GM19099 (cell line): ENCODE data around the gene ZNF813.

ENCODE experiments used
- POLR2A ChIP-seq: IDR thresholded peaks from 3 replicates; pipeline ENCODE4 v1.6.1; 2011; ENCODE audit warnings: low read depth; ENCODE audit not compliant: insufficient read length; ENCODE audit errors: extremely low read depth

Gene ZNF813

DNA sequence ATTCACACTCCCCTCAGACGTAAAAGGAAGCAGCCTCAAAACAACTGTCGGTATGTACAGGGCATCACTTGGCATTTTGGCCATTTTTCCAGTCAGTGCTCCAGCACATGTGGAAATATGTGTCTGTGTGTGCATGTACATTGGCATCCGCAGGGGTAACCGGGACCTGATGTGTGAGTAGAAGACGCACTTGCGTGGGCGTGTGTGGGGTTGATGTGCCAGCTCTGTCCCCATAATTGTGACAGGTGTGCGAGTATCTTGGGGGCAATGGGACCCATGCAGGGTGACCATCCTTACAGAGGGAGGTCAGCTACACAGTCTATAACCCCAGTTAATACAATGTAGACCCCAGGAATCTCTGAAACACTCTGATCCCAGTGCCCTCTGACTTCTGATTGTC is 63.1 kb downstream of the ZNF813 start:
- no peak for TF ChIP-seq POLR2A

DNA sequence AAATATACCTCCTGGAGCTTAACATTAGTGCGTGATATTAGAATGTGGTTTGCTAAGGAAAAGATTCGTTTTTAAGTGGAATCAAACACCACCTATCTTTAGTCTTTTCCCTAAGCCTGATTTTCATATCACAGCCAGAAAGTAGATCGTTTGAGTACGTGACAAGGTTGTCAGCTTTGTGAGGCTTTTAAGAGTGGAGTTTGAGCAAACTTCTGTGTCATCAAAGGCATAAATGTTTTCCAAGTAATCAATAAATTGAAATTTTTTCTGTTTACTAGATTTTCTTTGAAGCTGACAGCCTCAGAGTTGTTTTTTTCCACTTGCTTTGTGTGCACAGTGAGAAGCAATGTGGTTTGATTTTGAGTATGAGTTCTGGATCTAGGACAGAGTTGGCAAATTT is 63.9 kb downstream of the ZNF813 start:
- no peak for TF ChIP-seq POLR2A

DNA sequence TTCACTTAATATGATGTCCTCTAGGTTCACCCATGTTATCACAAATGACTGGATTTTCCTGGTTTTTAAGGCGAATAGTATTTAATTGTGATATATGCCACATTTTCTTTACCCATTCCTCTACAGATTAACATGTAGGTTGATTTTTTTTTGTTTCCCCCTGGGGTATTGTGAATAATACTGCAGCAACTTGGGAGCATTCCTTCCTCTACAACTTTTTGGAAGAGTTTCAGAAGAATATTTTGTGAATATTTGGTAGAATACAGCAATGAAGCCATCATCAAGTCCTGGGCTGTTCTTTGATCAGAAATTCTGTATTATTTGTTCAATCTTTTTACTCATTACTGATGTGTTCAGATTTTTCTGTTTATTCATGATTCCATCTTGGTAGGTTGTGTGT is 64.8 kb downstream of the ZNF813 start:
- TF ChIP-seq POLR2A = no peak

DNA sequence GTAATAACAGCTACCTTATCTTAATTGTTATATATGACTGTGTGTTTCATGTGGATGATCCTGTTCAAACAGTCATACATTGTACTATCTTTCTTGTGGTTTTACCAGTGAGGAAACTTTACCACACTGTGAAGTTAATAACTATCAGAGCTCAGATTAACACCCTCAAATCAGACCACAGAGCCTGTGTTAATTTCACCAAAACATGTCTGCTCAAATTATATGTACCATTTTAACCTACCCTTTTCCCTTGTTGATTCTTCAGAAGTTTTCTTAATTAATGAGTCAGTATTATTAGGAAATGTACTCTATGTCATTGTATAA is 68.7 kb downstream of the ZNF813 start:
- no peak for TF ChIP-seq POLR2A

DNA sequence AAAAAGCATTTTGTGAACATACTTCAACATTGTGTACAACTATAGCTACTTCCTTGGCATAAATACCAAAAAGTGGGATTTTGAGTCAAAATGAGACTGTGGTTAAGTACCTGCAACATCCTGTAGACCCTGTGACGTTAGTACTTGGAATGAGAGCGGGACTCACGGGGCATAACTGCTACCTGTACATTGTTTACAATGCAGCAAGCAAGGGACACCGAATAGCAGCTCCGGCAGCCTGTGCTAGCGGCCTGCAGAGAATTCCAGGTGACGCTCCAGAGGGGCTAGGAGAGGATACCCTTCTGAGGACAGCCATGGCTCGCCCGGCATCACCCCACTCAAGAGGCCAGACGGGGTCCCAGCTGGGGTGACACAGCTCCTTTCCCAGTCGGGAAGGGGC is 69.6 kb downstream of the ZNF813 start:
- no peak for TF ChIP-seq POLR2A

DNA sequence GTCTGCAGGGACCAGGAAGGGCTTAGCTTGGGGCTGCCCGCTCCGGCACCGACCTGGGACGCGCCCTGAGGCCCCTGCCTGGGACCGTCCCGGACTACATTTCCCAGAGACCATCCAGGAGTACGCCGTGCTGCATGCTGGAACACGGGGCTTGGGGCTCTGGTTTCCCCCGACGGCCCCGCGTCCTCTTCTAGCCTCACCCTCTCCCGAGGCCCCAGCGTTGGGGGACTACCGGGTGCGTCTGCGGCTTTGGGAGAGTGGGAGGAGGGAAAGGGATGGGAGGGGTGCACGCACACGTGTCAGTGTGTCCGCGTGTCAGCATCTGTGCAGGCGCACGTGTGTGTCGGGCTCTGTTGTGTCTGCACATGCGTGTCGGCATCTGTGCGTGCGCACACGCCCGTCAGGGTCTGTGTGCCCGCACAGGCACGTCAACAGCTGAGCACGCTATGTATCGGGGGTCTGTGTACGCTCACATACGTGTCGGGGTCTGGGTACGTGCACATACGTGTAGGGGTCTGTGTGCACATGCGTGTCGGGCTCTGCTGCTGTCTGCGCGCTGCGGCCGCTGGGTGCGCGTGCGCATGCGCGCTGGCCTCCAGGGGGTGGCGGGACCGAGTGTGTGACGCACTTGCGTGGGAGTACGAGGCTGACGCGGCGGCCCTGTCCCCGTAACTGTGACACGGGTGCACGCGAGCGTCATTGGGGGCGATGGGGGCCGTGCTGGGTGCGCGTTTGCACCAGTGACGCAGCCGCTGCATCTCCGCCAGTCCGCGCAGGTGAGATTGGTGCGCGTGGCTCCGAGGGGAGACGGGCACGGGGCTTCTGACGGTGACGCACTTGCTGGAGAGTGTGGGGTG is 70.2 kb downstream of the ZNF813 start, which contains the start of gene ZNF331:
Gene ZNF331, plus strand, starts transcription at position 625 of the 857 bp plus-strand sequence. CDS start 31,232 bp downstream, outside the sequence.
- peak; percentile 56 for TF ChIP-seq POLR2A

DNA sequence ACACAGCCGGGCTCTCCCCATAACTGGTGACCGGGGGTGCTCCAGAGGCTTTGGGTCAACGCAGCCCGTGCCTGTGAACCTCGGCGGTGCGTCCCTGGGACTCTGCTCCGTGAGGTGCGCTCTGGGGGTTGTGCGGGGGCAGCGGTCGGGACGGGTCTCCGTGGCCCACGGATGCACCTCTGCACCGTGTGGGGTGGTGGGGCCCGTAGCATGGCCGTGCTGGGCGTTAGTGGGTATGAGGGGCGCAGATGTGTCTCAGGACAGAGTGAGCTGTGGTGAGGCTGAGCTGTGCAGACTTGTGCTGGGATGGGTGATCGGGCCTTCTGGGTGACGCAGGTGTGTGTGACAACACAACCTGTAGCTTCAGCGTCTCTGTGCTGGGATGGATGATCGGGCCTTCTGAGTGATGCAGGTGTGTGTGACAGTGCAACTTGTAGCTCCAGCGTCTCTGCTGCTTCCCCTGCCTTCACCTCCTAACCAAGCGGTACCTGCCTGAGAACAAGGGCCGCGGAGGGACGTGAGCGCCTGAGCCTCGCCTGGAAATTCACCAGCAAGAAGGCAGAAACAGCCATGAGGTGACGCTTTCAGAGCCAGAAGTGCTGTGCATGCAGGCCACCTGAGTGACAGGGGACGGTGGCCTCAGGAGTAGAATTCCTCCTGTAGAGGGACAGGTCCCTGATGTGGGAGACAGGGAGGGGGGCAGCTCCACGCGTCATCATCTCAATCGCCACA is 71.0 kb downstream of the ZNF813 start:
- TF ChIP-seq POLR2A = no peak

DNA sequence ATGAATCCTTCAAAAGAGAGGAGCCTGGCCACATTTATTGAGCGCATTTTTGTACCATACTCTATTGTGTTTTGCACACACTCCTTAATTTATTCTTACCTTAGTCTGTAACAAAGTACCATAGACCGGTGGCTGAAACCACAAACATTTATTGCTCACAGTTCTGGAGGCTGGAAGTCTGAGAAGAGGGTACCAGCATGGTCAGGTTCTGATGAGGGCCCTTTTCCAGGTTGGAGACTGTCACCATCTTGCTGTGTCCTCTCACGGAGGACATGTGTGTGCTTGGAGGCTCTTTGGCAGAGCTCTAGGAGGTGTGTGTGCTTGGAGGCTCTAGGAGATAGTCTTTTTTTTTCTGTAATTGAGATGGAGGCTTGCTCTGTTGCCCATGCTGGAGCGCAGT is 72.6 kb downstream of the ZNF813 start:
- TF ChIP-seq POLR2A = no peak

DNA sequence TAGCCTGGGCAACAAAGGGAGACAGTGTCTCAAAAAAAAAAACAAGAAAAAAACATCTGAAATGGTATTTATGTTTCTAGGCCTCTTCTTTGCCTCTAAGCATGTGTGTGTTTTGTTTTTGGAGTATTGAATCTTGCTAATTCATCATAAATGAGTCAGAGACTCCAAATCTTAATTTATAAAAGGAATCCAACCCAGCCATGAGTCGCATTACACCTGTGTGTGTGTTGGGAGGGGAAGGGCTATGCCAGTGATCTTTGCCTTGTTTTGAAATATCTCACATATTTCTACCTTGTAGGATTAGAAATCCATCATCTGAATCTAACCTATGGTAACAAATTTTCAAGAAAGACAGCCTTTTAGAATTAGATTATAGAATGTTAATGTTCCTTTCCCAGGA is 74.4 kb downstream of the ZNF813 start:
- TF ChIP-seq POLR2A = no peak

DNA sequence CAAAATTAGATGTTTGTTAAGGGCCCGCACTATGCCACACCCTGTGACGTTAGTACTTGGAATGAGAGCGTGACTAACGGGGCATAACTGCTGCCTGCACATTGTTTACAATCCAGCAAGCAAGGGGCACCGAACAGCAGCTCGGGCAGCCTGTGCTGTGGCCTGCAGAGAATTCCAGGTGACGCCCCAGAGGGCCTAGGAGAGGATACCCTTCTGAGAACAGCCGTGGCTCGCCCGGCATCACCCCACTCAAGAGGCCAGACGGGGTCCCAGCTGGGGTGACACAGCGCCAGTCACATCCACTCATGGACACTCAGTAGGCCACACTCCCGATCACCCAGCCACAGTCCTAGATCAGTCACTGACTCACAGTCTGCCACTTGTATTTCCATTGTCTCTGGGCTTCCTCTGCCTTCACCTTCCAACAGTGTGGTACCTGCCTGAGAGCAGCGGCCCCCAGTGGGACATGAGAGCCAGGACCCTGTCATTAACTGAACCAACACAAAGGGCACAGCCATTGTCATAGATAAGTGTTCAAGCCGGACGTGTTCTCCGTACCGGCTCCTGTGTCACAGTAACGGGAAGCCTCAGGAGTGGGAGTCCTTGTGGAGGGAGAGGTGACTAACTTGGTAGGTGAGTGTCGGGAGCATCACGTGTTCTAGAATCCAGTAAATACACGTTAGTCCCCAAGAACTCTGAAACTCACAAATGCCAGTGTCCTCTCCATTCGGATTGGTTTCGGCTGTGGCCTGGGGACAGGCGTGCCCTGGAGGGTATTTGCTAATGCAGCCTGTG is 77.9 kb downstream of the ZNF813 start:
- TF ChIP-seq POLR2A = no peak
